Fibroblast of lung (primary cell): Measurements from ENCODE around the gene GIT2.

ENCODE experiments used
- CTCF ChIP-seq, 2 donors: IDR thresholded peaks in 1 of 2; conservative IDR thresholded peaks in 1 of 2; 1 replicate in 1 of 2; 2 replicates in 1 of 2; pipeline ENCODE4 v1.5.1; 2011 to 2012; ENCODE audit warnings: low read length in 2 of 2, control low read depth in 1 of 2, inconsistent platforms in 1 of 2, low read depth in 1 of 2, mild to moderate bottlenecking in 1 of 2
- EZH2 ChIP-seq: IDR thresholded peaks from 2 replicates; pipeline ENCODE4 v1.5.1; 2012; ENCODE audit warnings: low read length, control low read depth, mild to moderate bottlenecking; ENCODE audit errors: missing control alignments

- TF ChIP-seq CTCF (conservative IDR thresholded peaks at IDR 0.05 in 1 of 2, IDR thresholded peaks at IDR 0.05 in 1 of 2; ENCODE audit: low read depth in 1 of 2, low read length in 2 of 2) (no peak), EZH2 (no peak)
These were observed 32.8 kb downstream of the GIT2 start for GRCh38 chr12:109963330-109963729.
